Measurements from ENCODE around the gene OPHN1.

Gene OPHN1

GRCh38 chrX:68180579-68180978 is 252.7 kb downstream of the OPHN1 start:
- Histone ChIP-seq H3K79me2 (ENCODE audit: control insufficient read depth, insufficient read depth, low read length) (no peaks in the 10 kb centered on the region), H4K8ac (ENCODE audit: low read depth, low read length) (no peak overlapping the region), H3K4me2 (ENCODE audit: low read length) (no peak overlapping the region), H3K4ac (ENCODE audit: low read depth, low read length) (no peak overlapping the region), H2BK15ac (replicated peaks; ENCODE audit: low read depth) (no peak overlapping the region), H3K79me1 (ENCODE audit: low read length) (no peaks in the 10 kb centered on the region), H3K36me3 (ENCODE audit: control insufficient read depth, insufficient read depth, low read length) (no peaks in the 10 kb centered on the region), H3K9ac (ENCODE audit: low read length) (no peak overlapping the region), H3K4me3 (ENCODE audit: low read length) (no peak overlapping the region), H3K27ac (ENCODE audit: low read depth, low read length) (no peak overlapping the region), H2AK5ac (ENCODE audit: low read length) (no peak overlapping the region), H2BK5ac (ENCODE audit: low read length) (no peak overlapping the region), H3K27me3 (ENCODE audit: insufficient read depth, low read length, poor library complexity) (no peaks in the 10 kb centered on the region), H3K4me1 (ENCODE audit: control insufficient read depth, low read depth, low read length) (no peaks in the 10 kb centered on the region), H2BK120ac (ENCODE audit: low read depth, low read length) (no peak overlapping the region), H3K18ac (ENCODE audit: low read length) (no peak overlapping the region), H3K56ac (ENCODE audit: low read length) (no peak overlapping the region), H3K23ac (ENCODE audit: low read length) (no peak overlapping the region), H4K5ac (ENCODE audit: low read length) (no peak overlapping the region)
- WGBS (ENCODE audit: extremely low coverage, insufficient coverage, low lambda C conversion rate), result no CpG with 5 or more reads among the region's 2 CpGs
- no peak for DNase-seq

GRCh38 chrX:68179355-68179754 is 253.9 kb downstream of the OPHN1 start:
- Histone ChIP-seq H2BK15ac (replicated peaks; ENCODE audit: low read depth) (no peak overlapping the region), H3K36me3 (ENCODE audit: control insufficient read depth, insufficient read depth, low read length) (no peaks in the 10 kb centered on the region), H3K79me2 (ENCODE audit: control insufficient read depth, insufficient read depth, low read length) (no peaks in the 10 kb centered on the region), H3K4me1 (ENCODE audit: control insufficient read depth, low read depth, low read length) (no peaks in the 10 kb centered on the region), H2AK5ac (ENCODE audit: low read length) (no peak overlapping the region), H3K4ac (ENCODE audit: low read depth, low read length) (no peak overlapping the region), H3K4me3 (ENCODE audit: low read length) (no peak overlapping the region), H3K23ac (ENCODE audit: low read length) (no peak overlapping the region), H3K79me1 (ENCODE audit: low read length) (no peaks in the 10 kb centered on the region), H3K4me2 (ENCODE audit: low read length) (no peak overlapping the region), H4K8ac (ENCODE audit: low read depth, low read length) (no peak overlapping the region), H2BK5ac (ENCODE audit: low read length) (no peak overlapping the region), H3K56ac (ENCODE audit: low read length) (no peak overlapping the region), H3K9ac (ENCODE audit: low read length) (no peak overlapping the region), H2BK120ac (ENCODE audit: low read depth, low read length) (no peak overlapping the region), H3K18ac (ENCODE audit: low read length) (no peak overlapping the region), H3K27me3 (ENCODE audit: insufficient read depth, low read length, poor library complexity) (no peaks in the 10 kb centered on the region), H3K27ac (ENCODE audit: low read depth, low read length) (no peak overlapping the region), H4K5ac (ENCODE audit: low read length) (no peak overlapping the region)
- no CpG with 5 or more reads among the region's 1 CpG for WGBS (ENCODE audit: extremely low coverage, insufficient coverage, low lambda C conversion rate)
- DNase-seq, result no peak

GRCh38 chrX:68177542-68177941 is 255.8 kb downstream of the OPHN1 start:
- Histone ChIP-seq H3K56ac (ENCODE audit: low read length) (no peak overlapping the region), H3K36me3 (ENCODE audit: control insufficient read depth, insufficient read depth, low read length) (no peaks in the 10 kb centered on the region), H3K79me1 (ENCODE audit: low read length) (no peaks in the 10 kb centered on the region), H3K27ac (ENCODE audit: low read depth, low read length) (no peak overlapping the region), H2BK120ac (ENCODE audit: low read depth, low read length) (no peak overlapping the region), H3K79me2 (ENCODE audit: control insufficient read depth, insufficient read depth, low read length) (no peaks in the 10 kb centered on the region), H3K4ac (ENCODE audit: low read depth, low read length) (no peak overlapping the region), H3K27me3 (ENCODE audit: insufficient read depth, low read length, poor library complexity) (no peaks in the 10 kb centered on the region), H2BK15ac (replicated peaks; ENCODE audit: low read depth) (no peak overlapping the region), H3K4me3 (ENCODE audit: low read length) (no peak overlapping the region), H2BK5ac (ENCODE audit: low read length) (no peak overlapping the region), H3K9ac (ENCODE audit: low read length) (no peak overlapping the region), H4K8ac (ENCODE audit: low read depth, low read length) (no peak overlapping the region), H3K4me2 (ENCODE audit: low read length) (no peak overlapping the region), H2AK5ac (ENCODE audit: low read length) (no peak overlapping the region), H3K18ac (ENCODE audit: low read length) (no peak overlapping the region), H3K4me1 (ENCODE audit: control insufficient read depth, low read depth, low read length) (no peaks in the 10 kb centered on the region), H3K23ac (ENCODE audit: low read length) (no peak overlapping the region), H4K5ac (ENCODE audit: low read length) (no peak overlapping the region)
- no CpG with 5 or more reads among the region's 4 CpGs for WGBS (ENCODE audit: extremely low coverage, insufficient coverage, low lambda C conversion rate)
- no peak for DNase-seq

- no CpG with 5 or more reads among the region's 3 CpGs for WGBS (ENCODE audit: extremely low coverage, insufficient coverage, low lambda C conversion rate)
- no peak overlapping the region for H2AK5ac ChIP-seq (ENCODE audit: low read length)
- H2BK15ac ChIP-seq (replicated peaks; ENCODE audit: low read depth), result no peak overlapping the region
- no peak for DNase-seq
- H4K5ac ChIP-seq (ENCODE audit: low read length), result no peak overlapping the region
- H3K27ac ChIP-seq (ENCODE audit: low read depth, low read length), result no peak overlapping the region
- no peaks in the 10 kb centered on the region for H3K27me3 ChIP-seq (ENCODE audit: insufficient read depth, low read length, poor library complexity)
- no peak overlapping the region for H4K8ac ChIP-seq (ENCODE audit: low read depth, low read length)
- H3K36me3 ChIP-seq (ENCODE audit: control insufficient read depth, insufficient read depth, low read length), result no peaks in the 10 kb centered on the region
- no peak overlapping the region for H2BK120ac ChIP-seq (ENCODE audit: low read depth, low read length)
- H3K4me2 ChIP-seq (ENCODE audit: low read length), result no peak overlapping the region
- H3K4me3 ChIP-seq (ENCODE audit: low read length), result no peak overlapping the region
- no peaks in the 10 kb centered on the region for H3K4me1 ChIP-seq (ENCODE audit: control insufficient read depth, low read depth, low read length)
- no peak overlapping the region for H3K9ac ChIP-seq (ENCODE audit: low read length)
- no peak overlapping the region for H3K4ac ChIP-seq (ENCODE audit: low read depth, low read length)
- no peak overlapping the region for H3K23ac ChIP-seq (ENCODE audit: low read length)
- H3K18ac ChIP-seq (ENCODE audit: low read length), result no peak overlapping the region
- H3K79me1 ChIP-seq (ENCODE audit: low read length), result no peaks in the 10 kb centered on the region
- no peak overlapping the region for H3K56ac ChIP-seq (ENCODE audit: low read length)
- H3K79me2 ChIP-seq (ENCODE audit: control insufficient read depth, insufficient read depth, low read length), result no peaks in the 10 kb centered on the region
- H2BK5ac ChIP-seq (ENCODE audit: low read length), result no peak overlapping the region
Measured at GRCh38 chrX:68175562-68175961, 257.7 kb downstream of the OPHN1 start.

GRCh38 chrX:68163441-68163840 is 269.9 kb downstream of the OPHN1 start:
- no peak overlapping the region for H3K4me3 ChIP-seq (ENCODE audit: low read length)
- WGBS (ENCODE audit: extremely low coverage, insufficient coverage, low lambda C conversion rate), result no CpG with 5 or more reads among the region's 2 CpGs
- no peak overlapping the region for H3K4me2 ChIP-seq (ENCODE audit: low read length)
- no peaks in the 10 kb centered on the region for H3K4me1 ChIP-seq (ENCODE audit: control insufficient read depth, low read depth, low read length)
- H4K5ac ChIP-seq (ENCODE audit: low read length), result no peak overlapping the region
- H3K4ac ChIP-seq (ENCODE audit: low read depth, low read length), result no peak overlapping the region
- no peak overlapping the region for H3K9ac ChIP-seq (ENCODE audit: low read length)
- no peaks in the 10 kb centered on the region for H3K36me3 ChIP-seq (ENCODE audit: control insufficient read depth, insufficient read depth, low read length)
- H3K27me3 ChIP-seq (ENCODE audit: insufficient read depth, low read length, poor library complexity), result no peaks in the 10 kb centered on the region
- H3K79me1 ChIP-seq (ENCODE audit: low read length), result no peaks in the 10 kb centered on the region
- H3K23ac ChIP-seq (ENCODE audit: low read length), result no peak overlapping the region
- no peak for DNase-seq
- no peak overlapping the region for H2BK5ac ChIP-seq (ENCODE audit: low read length)
- H3K27ac ChIP-seq (ENCODE audit: low read depth, low read length), result no peak overlapping the region
- H2BK120ac ChIP-seq (ENCODE audit: low read depth, low read length), result no peak overlapping the region
- no peak overlapping the region for H4K8ac ChIP-seq (ENCODE audit: low read depth, low read length)
- no peak overlapping the region for H2AK5ac ChIP-seq (ENCODE audit: low read length)
- H3K18ac ChIP-seq (ENCODE audit: low read length), result no peak overlapping the region
- no peak overlapping the region for H2BK15ac ChIP-seq (replicated peaks; ENCODE audit: low read depth)
- no peak overlapping the region for H3K56ac ChIP-seq (ENCODE audit: low read length)
- H3K79me2 ChIP-seq (ENCODE audit: control insufficient read depth, insufficient read depth, low read length), result no peaks in the 10 kb centered on the region

GRCh38 chrX:68147848-68148247 is 285.4 kb downstream of the OPHN1 start:
- H3K27ac ChIP-seq (ENCODE audit: low read depth, low read length), result no peak overlapping the region
- no peak overlapping the region for H4K8ac ChIP-seq (ENCODE audit: low read depth, low read length)
- no peak for DNase-seq
- no peak overlapping the region for H3K56ac ChIP-seq (ENCODE audit: low read length)
- no peak overlapping the region for H2BK15ac ChIP-seq (replicated peaks; ENCODE audit: low read depth)
- H3K79me2 ChIP-seq (ENCODE audit: control insufficient read depth, insufficient read depth, low read length), result no peaks in the 10 kb centered on the region
- no peak overlapping the region for H3K4me2 ChIP-seq (ENCODE audit: low read length)
- WGBS (ENCODE audit: extremely low coverage, insufficient coverage, low lambda C conversion rate), result no CpG with 5 or more reads among the region's 1 CpG
- no peaks in the 10 kb centered on the region for H3K79me1 ChIP-seq (ENCODE audit: low read length)
- H3K9ac ChIP-seq (ENCODE audit: low read length), result no peak overlapping the region
- H3K18ac ChIP-seq (ENCODE audit: low read length), result no peak overlapping the region
- no peaks in the 10 kb centered on the region for H3K27me3 ChIP-seq (ENCODE audit: insufficient read depth, low read length, poor library complexity)
- H3K4me3 ChIP-seq (ENCODE audit: low read length), result no peak overlapping the region
- no peak overlapping the region for H2BK120ac ChIP-seq (ENCODE audit: low read depth, low read length)
- H4K5ac ChIP-seq (ENCODE audit: low read length), result no peak overlapping the region
- H2AK5ac ChIP-seq (ENCODE audit: low read length), result no peak overlapping the region
- H3K36me3 ChIP-seq (ENCODE audit: control insufficient read depth, insufficient read depth, low read length), result no peaks in the 10 kb centered on the region
- no peak overlapping the region for H2BK5ac ChIP-seq (ENCODE audit: low read length)
- H3K23ac ChIP-seq (ENCODE audit: low read length), result no peak overlapping the region
- H3K4me1 ChIP-seq (ENCODE audit: control insufficient read depth, low read depth, low read length), result no peaks in the 10 kb centered on the region
- no peak overlapping the region for H3K4ac ChIP-seq (ENCODE audit: low read depth, low read length)

Data from mesendoderm (in vitro differentiated cells).